AG09309 (cell line): ENCODE measurements around the gene CC2D2B.

Experiments
- DNase-seq: peaks from one replicate; pipeline ENCODE4 v3.0.0-alpha.2; 2010; ENCODE audit warnings: low read depth
- H3K4me3 ChIP-seq: 2 replicates; pipeline ENCODE4 v1.5.1; 2011; ENCODE audit warnings: mild to moderate bottlenecking, low read depth, low read length, moderate library complexity; ENCODE audit not compliant: control insufficient read depth
- TF ChIP-seq, protein P1 (sequence below): IDR thresholded peaks from 2 replicates; pipeline ENCODE4 v1.5.1; 2011; ENCODE audit warnings: mild to moderate bottlenecking, low read depth, low read length, inconsistent platforms; ENCODE audit not compliant: insufficient read depth, control insufficient read depth; ENCODE audit errors: missing control alignments

Gene CC2D2B, protein sequence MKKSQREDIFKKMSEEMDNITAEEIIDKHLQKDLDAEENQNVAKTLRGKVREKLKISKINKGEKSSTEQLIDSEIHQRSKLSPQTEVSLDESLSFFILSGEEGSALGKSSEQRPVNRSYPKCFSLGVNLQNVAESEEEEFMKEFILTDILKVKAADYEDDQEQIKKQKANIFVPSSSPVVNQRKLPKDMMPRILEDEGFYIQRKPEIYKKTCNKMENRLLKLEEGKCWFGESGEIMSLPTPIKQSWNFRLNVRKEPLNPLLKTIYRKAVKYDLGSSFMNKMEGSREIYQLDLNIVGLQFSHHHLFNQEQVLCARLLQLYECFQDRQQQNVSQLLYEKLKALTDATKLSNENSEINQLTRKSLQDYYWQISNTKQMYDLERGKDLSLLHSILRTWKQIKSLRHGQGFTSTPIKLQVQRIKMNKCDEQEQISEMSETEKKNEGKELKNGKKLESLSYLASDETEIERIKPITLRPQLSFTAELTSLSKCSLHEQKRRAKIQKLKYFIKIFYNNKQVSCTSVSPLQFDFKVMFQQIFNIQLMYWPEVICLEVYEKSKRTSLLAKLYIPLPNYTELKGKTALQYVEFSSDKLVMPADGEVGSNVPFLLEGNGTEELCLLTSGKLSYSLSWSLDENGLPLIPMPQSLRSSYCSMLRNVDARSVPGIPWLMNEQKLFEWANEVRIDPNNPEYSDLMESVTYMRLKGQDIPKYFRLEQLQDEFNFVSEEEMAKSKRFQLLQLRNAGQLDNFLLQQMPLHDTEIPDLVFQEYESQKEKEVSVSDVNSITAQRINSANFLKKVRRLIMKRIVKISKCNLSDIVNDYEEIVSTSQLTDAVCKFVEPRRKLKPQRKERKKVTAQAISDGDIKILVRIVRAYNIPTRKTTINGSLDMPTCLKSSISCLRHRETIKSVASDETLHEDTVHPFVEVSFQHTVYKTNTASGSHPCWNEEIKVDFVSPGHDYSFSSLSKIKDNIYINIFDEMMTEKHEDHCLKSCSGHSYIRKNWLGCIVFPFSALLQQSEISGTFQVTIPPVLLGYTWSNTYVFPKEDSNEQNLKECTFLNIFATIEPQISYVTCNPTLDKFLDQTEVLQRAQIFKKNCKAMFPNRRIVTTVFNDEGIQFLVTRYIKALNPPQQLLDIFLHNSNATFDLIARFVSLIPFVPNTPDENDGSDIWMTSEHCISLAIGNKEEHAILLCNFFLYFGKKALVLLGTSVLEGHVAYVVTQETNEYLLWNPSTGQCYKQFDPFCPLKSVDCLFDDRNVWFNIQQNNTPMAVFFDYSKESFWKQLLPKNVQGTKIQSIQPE (N-terminal part only)

GRCh38 chr10:95907456-95908253 is at the start of gene CC2D2B:
TSS of gene CC2D2B (plus strand) at chr10:95907975. CDS start at chr10:95911324, 3,349 bp downstream.
- H3K4me3 ChIP-seq = peak within 1 kb of the TSS; percentile 84
- DNase-seq = peak; percentile 29
- TF ChIP-seq, protein P1, sequence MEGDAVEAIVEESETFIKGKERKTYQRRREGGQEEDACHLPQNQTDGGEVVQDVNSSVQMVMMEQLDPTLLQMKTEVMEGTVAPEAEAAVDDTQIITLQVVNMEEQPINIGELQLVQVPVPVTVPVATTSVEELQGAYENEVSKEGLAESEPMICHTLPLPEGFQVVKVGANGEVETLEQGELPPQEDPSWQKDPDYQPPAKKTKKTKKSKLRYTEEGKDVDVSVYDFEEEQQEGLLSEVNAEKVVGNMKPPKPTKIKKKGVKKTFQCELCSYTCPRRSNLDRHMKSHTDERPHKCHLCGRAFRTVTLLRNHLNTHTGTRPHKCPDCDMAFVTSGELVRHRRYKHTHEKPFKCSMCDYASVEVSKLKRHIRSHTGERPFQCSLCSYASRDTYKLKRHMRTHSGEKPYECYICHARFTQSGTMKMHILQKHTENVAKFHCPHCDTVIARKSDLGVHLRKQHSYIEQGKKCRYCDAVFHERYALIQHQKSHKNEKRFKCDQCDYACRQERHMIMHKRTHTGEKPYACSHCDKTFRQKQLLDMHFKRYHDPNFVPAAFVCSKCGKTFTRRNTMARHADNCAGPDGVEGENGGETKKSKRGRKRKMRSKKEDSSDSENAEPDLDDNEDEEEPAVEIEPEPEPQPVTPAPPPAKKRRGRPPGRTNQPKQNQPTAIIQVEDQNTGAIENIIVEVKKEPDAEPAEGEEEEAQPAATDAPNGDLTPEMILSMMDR = no peak

DNA sequence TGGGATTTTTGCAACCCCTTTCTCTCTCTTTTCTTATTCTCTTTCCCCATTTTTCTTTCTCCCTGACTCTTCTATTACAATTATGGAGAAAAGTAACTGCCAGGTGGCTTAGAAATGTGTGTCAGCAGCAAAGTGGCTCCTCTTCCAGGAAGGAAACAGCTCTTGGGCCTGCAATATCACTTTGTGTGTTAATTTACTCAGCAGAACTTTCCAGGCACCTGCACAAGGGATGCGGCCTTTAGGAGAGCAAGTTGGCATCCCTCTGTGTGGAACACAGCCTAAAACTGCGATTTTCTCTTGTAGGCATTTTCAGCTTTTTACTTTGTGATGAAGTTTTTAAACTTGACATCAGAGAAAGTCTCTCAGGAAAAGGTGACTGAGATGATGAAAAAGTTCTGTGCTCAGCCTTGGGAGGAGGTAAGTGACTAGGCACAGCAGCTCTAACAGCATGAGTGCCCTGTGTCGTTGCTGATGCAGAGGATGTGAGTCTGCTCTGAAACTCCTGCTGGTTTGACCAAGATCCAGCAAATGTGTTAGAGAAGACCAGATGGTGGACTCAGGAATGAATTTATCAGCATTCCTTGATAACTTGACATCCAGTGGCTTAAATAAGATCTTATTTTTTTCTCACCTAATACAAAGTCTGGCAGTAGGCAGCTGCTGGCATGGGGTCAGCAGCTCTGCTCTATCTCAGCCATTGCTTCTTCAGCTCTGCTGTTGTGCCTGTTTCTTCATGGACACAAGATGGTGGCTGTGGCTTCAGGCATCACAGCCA is 47.4 kb upstream of the CC2D2B start:
- DNase-seq = no peak
- TF ChIP-seq, protein P1 = no peak

GRCh38 chr10:95861386-95861785 is 46.4 kb upstream of the CC2D2B start:
- DNase-seq = no peak
- TF ChIP-seq, protein P1 = no peak
- no peak overlapping the region for H3K4me3 ChIP-seq

More for the DNA sequence above, 47.4 kb upstream of the CC2D2B start:
- no peak overlapping the region for H3K4me3 ChIP-seq

- TF ChIP-seq, protein P1 = peak; percentile 84
- H3K4me3 ChIP-seq = no peak overlapping the region
- peak; percentile 70 for DNase-seq
Observed at GRCh38 chr10:95864906-95865813, 42.6 kb upstream of the CC2D2B start.
